Upper lobe of right lung (tissue), 1 donor: Measurements from ENCODE around the gene TMEM106B. TPM values are rescaled to one million over a fixed set of nuclear protein-coding genes. Genes with fewer than 3 reads are reported as not detected.

Experiments
- ATAC-seq: fragments of 200-7000 bp; cut with Tn5 transposase; one replicate; pipeline ENCODE4 v1.9.1; 2020; ENCODE audit warnings: mild to moderate bottlenecking, moderate library complexity
- DNase-seq: peaks from one replicate; pipeline ENCODE4 v3.0.0-alpha.2; 2020
- H3K27ac ChIP-seq: fragments of 200-600 bp; one replicate; pipeline ENCODE4 v1.8.0; 2022
- H3K27me3 ChIP-seq: fragments of 200-600 bp; one replicate; pipeline ENCODE4 v1.8.0; 2022; ENCODE audit warnings: mild to moderate bottlenecking
- H3K36me3 ChIP-seq: fragments of 200-600 bp; one replicate; pipeline ENCODE4 v1.8.0; 2022
- H3K4me1 ChIP-seq: fragments of 200-600 bp; one replicate; pipeline ENCODE4 v1.8.0; 2022
- H3K4me3 ChIP-seq: fragments of 200-600 bp; one replicate; pipeline ENCODE4 v1.8.0; 2022; ENCODE audit warnings: mild to moderate bottlenecking
- H3K9me3 ChIP-seq: fragments of 200-600 bp; one replicate; pipeline ENCODE4 v1.8.0; 2022
- intact Hi-C: fragments of 100-400 bp; cut with DNase I; formaldehyde crosslinking; loops from one replicate; pipeline ENCODE4 v1.11.0; 2022
- total RNA-seq: library from RNA; stranded (reverse); fragmentation: NEBNext Ultra II Directional; extraction: Animal tissue kit (Norgen Biotek cat#: 25700); gene quantifications from one replicate; pipeline ENCODE4 v1.2.1, GENCODE V29; 2021
- TF ChIP-seq, protein P1 (sequence below): fragments of 200-600 bp; IDR thresholded peaks from one replicate; pipeline ENCODE4 v1.8.0; 2022; ENCODE audit warnings: antibody characterized with exemption
- donor health status: DM: no; HTN: yes; CAD: no; lungs with severe emphysema.

Gene TMEM106B
- total RNA-seq, 1 donor from 2014 or later: 37.5 TPM

- TF ChIP-seq, protein P1, sequence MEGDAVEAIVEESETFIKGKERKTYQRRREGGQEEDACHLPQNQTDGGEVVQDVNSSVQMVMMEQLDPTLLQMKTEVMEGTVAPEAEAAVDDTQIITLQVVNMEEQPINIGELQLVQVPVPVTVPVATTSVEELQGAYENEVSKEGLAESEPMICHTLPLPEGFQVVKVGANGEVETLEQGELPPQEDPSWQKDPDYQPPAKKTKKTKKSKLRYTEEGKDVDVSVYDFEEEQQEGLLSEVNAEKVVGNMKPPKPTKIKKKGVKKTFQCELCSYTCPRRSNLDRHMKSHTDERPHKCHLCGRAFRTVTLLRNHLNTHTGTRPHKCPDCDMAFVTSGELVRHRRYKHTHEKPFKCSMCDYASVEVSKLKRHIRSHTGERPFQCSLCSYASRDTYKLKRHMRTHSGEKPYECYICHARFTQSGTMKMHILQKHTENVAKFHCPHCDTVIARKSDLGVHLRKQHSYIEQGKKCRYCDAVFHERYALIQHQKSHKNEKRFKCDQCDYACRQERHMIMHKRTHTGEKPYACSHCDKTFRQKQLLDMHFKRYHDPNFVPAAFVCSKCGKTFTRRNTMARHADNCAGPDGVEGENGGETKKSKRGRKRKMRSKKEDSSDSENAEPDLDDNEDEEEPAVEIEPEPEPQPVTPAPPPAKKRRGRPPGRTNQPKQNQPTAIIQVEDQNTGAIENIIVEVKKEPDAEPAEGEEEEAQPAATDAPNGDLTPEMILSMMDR: no peak
- Histone ChIP-seq H3K27ac (no peak overlapping the region), H3K4me3 (no peak overlapping the region), H3K36me3 (no peaks in the 10 kb centered on the region), H3K27me3 (no peaks in the 10 kb centered on the region), H3K9me3 (no peaks in the 10 kb centered on the region), H3K4me1 (no peaks in the 10 kb centered on the region)
- intact Hi-C loops: no loop called here
- DNase-seq: no peak
- no peak for ATAC-seq
Observed at GRCh38 chr7:12290761-12291160, 79.7 kb downstream of the TMEM106B start.

- Histone ChIP-seq H3K27me3 (no peaks in the 10 kb centered on the region), H3K4me1 (no peaks in the 10 kb centered on the region), H3K27ac (no peak overlapping the region), H3K9me3 (no peaks in the 10 kb centered on the region), H3K36me3 (no peaks in the 10 kb centered on the region), H3K4me3 (no peak overlapping the region)
- TF ChIP-seq, protein P1: peak; percentile 20
- intact Hi-C loops: no loop called here
- DNase-seq (no peak), ATAC-seq (no peak)
Observed at GRCh38 chr7:12291870-12292269, 80.8 kb downstream of the TMEM106B start.

Other genes with a start within 250 kb of the TMEM106B start
- gene VWDE, start 192.6 kb downstream of the TMEM106B start, total RNA-seq: 0.90 TPM